Measurements from ENCODE around the gene LVRN. TPM values are rescaled to one million over a fixed set of nuclear protein-coding genes. Genes with fewer than 3 reads are reported as not detected.
A peak's percentile ranks its signal among the peaks of the same experiment; 100 is the strongest.

The LVRN gene
- total and polyA plus RNA-seq, 12 donors: 0.19 to 3.7 (median 0.35) TPM

DNA sequence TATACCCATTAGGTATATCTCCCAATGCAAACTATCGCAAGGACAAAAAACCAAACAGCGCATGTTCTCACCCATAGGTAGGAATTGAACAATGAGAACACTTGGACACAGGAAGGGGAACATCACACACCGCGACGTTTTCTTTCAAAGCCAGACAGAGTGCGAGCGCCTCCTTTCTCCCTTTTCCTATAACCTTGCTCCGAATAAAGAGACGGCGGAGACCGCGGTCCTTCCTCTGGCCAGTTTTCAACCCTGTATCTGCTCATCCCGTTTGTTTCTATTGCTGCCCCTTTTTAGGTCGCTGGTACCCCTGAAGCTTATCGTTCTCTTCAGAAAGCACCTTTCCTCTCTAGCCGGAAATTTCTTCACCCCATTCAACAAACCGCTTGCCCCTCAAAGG is 1.3 kb downstream of the LVRN start:
- 24 to 29% (median 28%) methylated on average over 17 of the region's 17 CpGs for WGBS, 4 donors
- DNase-seq: no peak
- no peak overlapping the region for H3K4me3 ChIP-seq
- H3K27ac ChIP-seq: no peak overlapping the region
- intact Hi-C loops (cut with DNase I): no loop called here
- H3K36me3 ChIP-seq (replicated peaks in 1 of 2): no peaks in the 10 kb centered on the region
- peaks cover 34% of the 10 kb centered on the region for H3K27me3 ChIP-seq
- no peaks in the 10 kb centered on the region for H3K9me3 ChIP-seq (replicated peaks in 1 of 3)
- TF ChIP-seq, protein P1, sequence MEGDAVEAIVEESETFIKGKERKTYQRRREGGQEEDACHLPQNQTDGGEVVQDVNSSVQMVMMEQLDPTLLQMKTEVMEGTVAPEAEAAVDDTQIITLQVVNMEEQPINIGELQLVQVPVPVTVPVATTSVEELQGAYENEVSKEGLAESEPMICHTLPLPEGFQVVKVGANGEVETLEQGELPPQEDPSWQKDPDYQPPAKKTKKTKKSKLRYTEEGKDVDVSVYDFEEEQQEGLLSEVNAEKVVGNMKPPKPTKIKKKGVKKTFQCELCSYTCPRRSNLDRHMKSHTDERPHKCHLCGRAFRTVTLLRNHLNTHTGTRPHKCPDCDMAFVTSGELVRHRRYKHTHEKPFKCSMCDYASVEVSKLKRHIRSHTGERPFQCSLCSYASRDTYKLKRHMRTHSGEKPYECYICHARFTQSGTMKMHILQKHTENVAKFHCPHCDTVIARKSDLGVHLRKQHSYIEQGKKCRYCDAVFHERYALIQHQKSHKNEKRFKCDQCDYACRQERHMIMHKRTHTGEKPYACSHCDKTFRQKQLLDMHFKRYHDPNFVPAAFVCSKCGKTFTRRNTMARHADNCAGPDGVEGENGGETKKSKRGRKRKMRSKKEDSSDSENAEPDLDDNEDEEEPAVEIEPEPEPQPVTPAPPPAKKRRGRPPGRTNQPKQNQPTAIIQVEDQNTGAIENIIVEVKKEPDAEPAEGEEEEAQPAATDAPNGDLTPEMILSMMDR (IDR thresholded peaks at IDR 0.05): no peak
- no peak for TF ChIP-seq POLR2A (IDR thresholded peaks at IDR 0.05)
- peaks cover 11 to 14% of the 10 kb centered on the region in 2 donors for H3K4me1 ChIP-seq (replicated peaks in 1 of 2)

- intact Hi-C loops (cut with DNase I): no loop called here
- no peaks in the 10 kb centered on the region for H3K27me3 ChIP-seq
- no peaks in the 10 kb centered on the region for H3K9me3 ChIP-seq (replicated peaks in 1 of 3)
- no peak overlapping the region for H3K4me3 ChIP-seq
- no peaks in the 10 kb centered on the region for H3K4me1 ChIP-seq (replicated peaks in 1 of 2)
- no peaks in the 10 kb centered on the region for H3K36me3 ChIP-seq (replicated peaks in 1 of 2)
- no peak for DNase-seq
- 76 to 94% (median 82%) methylated on average over 2 of the region's 2 CpGs for WGBS, 4 donors
- no peak for TF ChIP-seq POLR2A (IDR thresholded peaks at IDR 0.05)
- TF ChIP-seq, protein P1 (IDR thresholded peaks at IDR 0.05): no peak
- no peak overlapping the region for H3K27ac ChIP-seq
Observed at GRCh38 chr5:115968770-115969169, 6.5 kb downstream of the LVRN start.

DNA sequence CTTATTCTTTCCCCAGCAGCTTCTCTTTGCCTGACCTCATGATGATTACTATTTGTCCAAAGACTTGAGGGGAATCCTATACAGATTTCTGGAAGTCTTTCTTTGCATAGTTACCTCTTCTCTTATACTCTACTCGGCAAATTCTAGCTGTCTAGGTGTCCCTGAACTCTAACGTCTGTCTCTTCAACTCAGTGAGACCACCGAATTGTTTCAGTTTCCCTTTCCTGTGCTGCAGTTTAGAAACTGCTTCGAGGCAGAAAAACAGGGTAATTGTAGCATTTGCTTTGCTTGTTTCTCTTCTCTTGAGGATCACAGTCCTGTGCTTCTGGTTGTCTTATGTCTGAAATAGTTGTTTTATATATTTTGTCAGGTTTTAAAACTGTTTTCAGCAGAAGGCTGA is 14.8 kb downstream of the LVRN start:
- H3K4me3 ChIP-seq: no peak overlapping the region
- TF ChIP-seq, protein P1 (IDR thresholded peaks at IDR 0.05): no peak
- no peak for TF ChIP-seq POLR2A (IDR thresholded peaks at IDR 0.05)
- no peaks in the 10 kb centered on the region for H3K27me3 ChIP-seq
- 49 to 66% (median 61%) methylated on average over 4 of the region's 4 CpGs for WGBS, 4 donors
- no peak overlapping the region for H3K27ac ChIP-seq
- no peak for DNase-seq
- no peaks in the 10 kb centered on the region for H3K4me1 ChIP-seq (replicated peaks in 1 of 2)
- intact Hi-C loops (cut with DNase I): no loop called here
- H3K36me3 ChIP-seq (replicated peaks in 1 of 2): no peaks in the 10 kb centered on the region
- H3K9me3 ChIP-seq (replicated peaks in 1 of 3): peaks cover 0 to 4% (median 0%) of the 10 kb centered on the region in 3 donors

DNA sequence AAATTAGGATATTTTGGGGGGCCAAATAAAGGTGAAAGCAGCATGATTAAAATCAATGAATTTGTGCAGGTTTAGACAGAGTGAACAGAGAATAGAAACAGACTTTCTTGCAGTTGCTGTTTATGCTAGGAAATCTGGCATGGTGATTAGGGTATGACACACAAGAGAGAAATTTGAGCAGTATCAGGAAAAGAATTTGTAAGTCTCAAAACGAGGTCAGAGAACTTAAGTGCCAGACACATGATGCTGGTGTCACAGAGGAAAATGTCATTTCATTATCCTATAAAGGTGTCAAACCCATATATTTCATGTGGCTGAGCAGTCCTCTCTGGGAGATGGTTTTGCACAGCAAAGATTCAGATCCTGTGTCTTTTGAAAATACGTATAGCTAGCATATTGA is 15.7 kb downstream of the LVRN start:
- DNase-seq: no peak
- H3K4me3 ChIP-seq: no peak overlapping the region
- no peaks in the 10 kb centered on the region for H3K4me1 ChIP-seq (replicated peaks in 1 of 2)
- no peaks in the 10 kb centered on the region for H3K36me3 ChIP-seq (replicated peaks in 1 of 2)
- peak overlapping the region in 1 of 5 donors; percentile 21 for H3K27ac ChIP-seq
- WGBS, 4 donors: 37 to 50% (median 43%) methylated on average over 2 of the region's 2 CpGs
- intact Hi-C loops (cut with DNase I): no loop called here
- TF ChIP-seq, protein P1 (IDR thresholded peaks at IDR 0.05): no peak
- no peak for TF ChIP-seq POLR2A (IDR thresholded peaks at IDR 0.05)
- peaks cover 0 to 4% (median 0%) of the 10 kb centered on the region in 3 donors for H3K9me3 ChIP-seq (replicated peaks in 1 of 3)
- no peaks in the 10 kb centered on the region for H3K27me3 ChIP-seq
